ENCODE results near the gene CCR5.

The CCR5 gene

DNA sequence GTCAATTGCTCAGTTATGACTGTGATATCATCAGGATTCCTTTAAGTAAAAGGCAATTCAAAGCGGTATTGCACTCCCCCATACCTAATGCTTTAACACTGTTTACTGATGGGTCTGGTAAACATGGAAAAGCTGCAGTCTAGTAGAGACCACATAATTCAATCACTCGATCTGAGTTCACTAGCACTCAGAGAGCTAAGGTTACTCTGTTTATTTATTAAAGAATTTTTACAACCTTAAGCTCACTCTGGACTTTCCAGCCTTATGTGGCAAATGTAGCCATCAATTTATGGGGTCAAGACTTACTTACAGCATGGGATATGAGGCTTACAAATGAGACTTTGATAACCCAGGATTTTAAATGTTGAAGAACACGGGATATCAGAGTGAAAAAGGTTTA is 35.2 kb upstream of the CCR5 start:
- ATAC-seq, result no peak
- no peak for TF ChIP-seq TCF4 (CRISPR knock-in tag; IDR thresholded peaks at IDR 0.05; ENCODE audit: borderline replicate concordance)
- TF ChIP-seq ESRRG (CRISPR knock-in tag; IDR thresholded peaks at IDR 0.05), result no peak
- no peak for TF ChIP-seq ZNF70 (CRISPR knock-in tag; IDR thresholded peaks at IDR 0.05)
- no peak for TF ChIP-seq GLIS3 (CRISPR knock-in tag; IDR thresholded peaks at IDR 0.05)
- TF ChIP-seq ZC3H10 (CRISPR knock-in tag; IDR thresholded peaks at IDR 0.05), result no peak
- TF ChIP-seq, protein P1, sequence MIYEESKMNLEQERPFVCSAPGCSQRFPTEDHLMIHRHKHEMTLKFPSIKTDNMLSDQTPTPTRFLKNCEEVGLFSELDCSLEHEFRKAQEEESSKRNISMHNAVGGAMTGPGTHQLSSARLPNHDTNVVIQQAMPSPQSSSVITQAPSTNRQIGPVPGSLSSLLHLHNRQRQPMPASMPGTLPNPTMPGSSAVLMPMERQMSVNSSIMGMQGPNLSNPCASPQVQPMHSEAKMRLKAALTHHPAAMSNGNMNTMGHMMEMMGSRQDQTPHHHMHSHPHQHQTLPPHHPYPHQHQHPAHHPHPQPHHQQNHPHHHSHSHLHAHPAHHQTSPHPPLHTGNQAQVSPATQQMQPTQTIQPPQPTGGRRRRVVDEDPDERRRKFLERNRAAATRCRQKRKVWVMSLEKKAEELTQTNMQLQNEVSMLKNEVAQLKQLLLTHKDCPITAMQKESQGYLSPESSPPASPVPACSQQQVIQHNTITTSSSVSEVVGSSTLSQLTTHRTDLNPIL (CRISPR knock-in tag; IDR thresholded peaks at IDR 0.05; ENCODE audit: low read depth), result no peak
- TF ChIP-seq, protein P2, sequence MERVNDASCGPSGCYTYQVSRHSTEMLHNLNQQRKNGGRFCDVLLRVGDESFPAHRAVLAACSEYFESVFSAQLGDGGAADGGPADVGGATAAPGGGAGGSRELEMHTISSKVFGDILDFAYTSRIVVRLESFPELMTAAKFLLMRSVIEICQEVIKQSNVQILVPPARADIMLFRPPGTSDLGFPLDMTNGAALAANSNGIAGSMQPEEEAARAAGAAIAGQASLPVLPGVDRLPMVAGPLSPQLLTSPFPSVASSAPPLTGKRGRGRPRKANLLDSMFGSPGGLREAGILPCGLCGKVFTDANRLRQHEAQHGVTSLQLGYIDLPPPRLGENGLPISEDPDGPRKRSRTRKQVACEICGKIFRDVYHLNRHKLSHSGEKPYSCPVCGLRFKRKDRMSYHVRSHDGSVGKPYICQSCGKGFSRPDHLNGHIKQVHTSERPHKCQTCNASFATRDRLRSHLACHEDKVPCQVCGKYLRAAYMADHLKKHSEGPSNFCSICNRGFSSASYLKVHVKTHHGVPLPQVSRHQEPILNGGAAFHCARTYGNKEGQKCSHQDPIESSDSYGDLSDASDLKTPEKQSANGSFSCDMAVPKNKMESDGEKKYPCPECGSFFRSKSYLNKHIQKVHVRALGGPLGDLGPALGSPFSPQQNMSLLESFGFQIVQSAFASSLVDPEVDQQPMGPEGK (CRISPR knock-in tag; IDR thresholded peaks at IDR 0.05; ENCODE audit: borderline replicate concordance), result no peak
- no peak for TF ChIP-seq ZFP3 (CRISPR knock-in tag; IDR thresholded peaks at IDR 0.05)

DNA sequence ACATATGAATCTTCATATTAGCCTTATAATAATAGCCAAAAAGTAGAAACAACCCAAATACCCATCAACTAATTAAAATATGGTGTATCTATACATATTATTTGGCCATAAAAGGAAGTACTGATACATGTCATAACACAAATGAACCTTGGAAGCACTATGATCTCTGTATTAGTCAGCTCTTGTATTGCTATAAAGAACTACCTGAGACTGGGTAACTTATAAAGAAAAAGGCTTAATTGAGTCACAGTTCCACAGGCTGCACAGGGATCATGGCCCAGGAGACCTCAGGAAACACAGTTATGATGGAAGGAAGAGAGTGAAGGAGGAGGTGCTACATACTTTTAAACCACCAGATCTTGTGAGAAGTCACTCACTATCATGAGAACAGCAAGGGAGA is 32.8 kb upstream of the CCR5 start:
- ATAC-seq, result no peak
- TF ChIP-seq OSR1 (CRISPR knock-in tag; IDR thresholded peaks at IDR 0.05), result no peak
- TF ChIP-seq ARNTL (CRISPR knock-in tag; IDR thresholded peaks at IDR 0.05; ENCODE audit: borderline replicate concordance, low read depth), result no peak
- TF ChIP-seq ZFP30 (CRISPR knock-in tag; IDR thresholded peaks at IDR 0.05), result no peak
- TF ChIP-seq ISL1 (CRISPR knock-in tag; IDR thresholded peaks at IDR 0.05), result no peak
- TF ChIP-seq TCF4 (CRISPR knock-in tag; IDR thresholded peaks at IDR 0.05; ENCODE audit: borderline replicate concordance), result no peak
- TF ChIP-seq, protein P2 (CRISPR knock-in tag; IDR thresholded peaks at IDR 0.05; ENCODE audit: borderline replicate concordance), result no peak
- TF ChIP-seq, protein P3, sequence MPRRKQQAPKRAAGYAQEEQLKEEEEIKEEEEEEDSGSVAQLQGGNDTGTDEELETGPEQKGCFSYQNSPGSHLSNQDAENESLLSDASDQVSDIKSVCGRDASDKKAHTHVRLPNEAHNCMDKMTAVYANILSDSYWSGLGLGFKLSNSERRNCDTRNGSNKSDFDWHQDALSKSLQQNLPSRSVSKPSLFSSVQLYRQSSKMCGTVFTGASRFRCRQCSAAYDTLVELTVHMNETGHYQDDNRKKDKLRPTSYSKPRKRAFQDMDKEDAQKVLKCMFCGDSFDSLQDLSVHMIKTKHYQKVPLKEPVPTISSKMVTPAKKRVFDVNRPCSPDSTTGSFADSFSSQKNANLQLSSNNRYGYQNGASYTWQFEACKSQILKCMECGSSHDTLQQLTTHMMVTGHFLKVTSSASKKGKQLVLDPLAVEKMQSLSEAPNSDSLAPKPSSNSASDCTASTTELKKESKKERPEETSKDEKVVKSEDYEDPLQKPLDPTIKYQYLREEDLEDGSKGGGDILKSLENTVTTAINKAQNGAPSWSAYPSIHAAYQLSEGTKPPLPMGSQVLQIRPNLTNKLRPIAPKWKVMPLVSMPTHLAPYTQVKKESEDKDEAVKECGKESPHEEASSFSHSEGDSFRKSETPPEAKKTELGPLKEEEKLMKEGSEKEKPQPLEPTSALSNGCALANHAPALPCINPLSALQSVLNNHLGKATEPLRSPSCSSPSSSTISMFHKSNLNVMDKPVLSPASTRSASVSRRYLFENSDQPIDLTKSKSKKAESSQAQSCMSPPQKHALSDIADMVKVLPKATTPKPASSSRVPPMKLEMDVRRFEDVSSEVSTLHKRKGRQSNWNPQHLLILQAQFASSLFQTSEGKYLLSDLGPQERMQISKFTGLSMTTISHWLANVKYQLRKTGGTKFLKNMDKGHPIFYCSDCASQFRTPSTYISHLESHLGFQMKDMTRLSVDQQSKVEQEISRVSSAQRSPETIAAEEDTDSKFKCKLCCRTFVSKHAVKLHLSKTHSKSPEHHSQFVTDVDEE (CRISPR knock-in tag; IDR thresholded peaks at IDR 0.05), result no peak
- no peak for TF ChIP-seq SNAI2 (CRISPR knock-in tag; IDR thresholded peaks at IDR 0.05)
- no peak for TF ChIP-seq PPARA (CRISPR knock-in tag; IDR thresholded peaks at IDR 0.05; ENCODE audit: borderline replicate concordance)
- no peak for TF ChIP-seq ESRRG (CRISPR knock-in tag; IDR thresholded peaks at IDR 0.05)
- TF ChIP-seq ZNF8 (CRISPR knock-in tag; IDR thresholded peaks at IDR 0.05), result no peak
- no peak for TF ChIP-seq ZNF565 (CRISPR knock-in tag; conservative IDR thresholded peaks at IDR 0.05; ENCODE audit: low read depth)
- TF ChIP-seq, protein P4, sequence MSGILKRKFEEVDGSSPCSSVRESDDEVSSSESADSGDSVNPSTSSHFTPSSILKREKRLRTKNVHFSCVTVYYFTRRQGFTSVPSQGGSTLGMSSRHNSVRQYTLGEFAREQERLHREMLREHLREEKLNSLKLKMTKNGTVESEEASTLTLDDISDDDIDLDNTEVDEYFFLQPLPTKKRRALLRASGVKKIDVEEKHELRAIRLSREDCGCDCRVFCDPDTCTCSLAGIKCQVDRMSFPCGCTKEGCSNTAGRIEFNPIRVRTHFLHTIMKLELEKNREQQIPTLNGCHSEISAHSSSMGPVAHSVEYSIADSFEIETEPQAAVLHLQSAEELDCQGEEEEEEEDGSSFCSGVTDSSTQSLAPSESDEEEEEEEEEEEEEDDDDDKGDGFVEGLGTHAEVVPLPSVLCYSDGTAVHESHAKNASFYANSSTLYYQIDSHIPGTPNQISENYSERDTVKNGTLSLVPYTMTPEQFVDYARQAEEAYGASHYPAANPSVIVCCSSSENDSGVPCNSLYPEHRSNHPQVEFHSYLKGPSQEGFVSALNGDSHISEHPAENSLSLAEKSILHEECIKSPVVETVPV (CRISPR knock-in tag; IDR thresholded peaks at IDR 0.05), result no peak
- TF ChIP-seq, protein P1 (CRISPR knock-in tag; IDR thresholded peaks at IDR 0.05; ENCODE audit: low read depth), result no peak
- no peak for TF ChIP-seq RARB (CRISPR knock-in tag; IDR thresholded peaks at IDR 0.05)
- no peak for TF ChIP-seq POU6F1 (CRISPR knock-in tag; IDR thresholded peaks at IDR 0.05; ENCODE audit: borderline replicate concordance, low read depth)
- TF ChIP-seq ZNF70 (CRISPR knock-in tag; IDR thresholded peaks at IDR 0.05), result no peak
- TF ChIP-seq TOX (CRISPR knock-in tag; IDR thresholded peaks at IDR 0.05; ENCODE audit: borderline replicate concordance), result no peak
- TF ChIP-seq ZFP3 (CRISPR knock-in tag; IDR thresholded peaks at IDR 0.05), result no peak
- no peak for TF ChIP-seq ZC3H10 (CRISPR knock-in tag; IDR thresholded peaks at IDR 0.05)

All from SK-N-SH treated with all-trans-retinoic acid at 6 μM for 48 hours (cell line).